Measurements from ENCODE around the gene MOCOS.

Gene MOCOS

DNA sequence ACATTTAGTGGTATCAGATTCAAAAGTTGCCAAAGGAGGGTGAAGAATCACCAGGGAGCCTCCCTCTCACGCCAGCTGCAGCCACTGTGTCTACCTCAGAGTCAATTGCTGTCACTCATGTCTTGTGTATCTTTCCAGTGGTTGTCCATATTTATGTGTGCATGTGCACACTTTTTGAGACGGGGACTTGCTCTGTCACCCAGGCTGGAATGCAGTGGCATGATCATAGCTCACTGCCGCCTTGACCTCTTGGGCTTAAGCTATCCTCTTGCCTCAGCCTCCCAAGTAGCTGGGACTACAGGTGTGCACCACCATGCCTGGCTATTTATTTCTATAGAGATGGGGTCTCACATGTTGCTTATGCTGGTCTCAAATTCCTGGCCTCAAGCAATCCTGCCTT lies 4.0 kb downstream of the MOCOS start:
- H3F3A ChIP-seq (ENCODE audit: control insufficient read depth, insufficient read depth), result no peaks in the 10 kb centered on the region
- H3K36me3 ChIP-seq (ENCODE audit: control insufficient read depth, low read length), result no peaks in the 10 kb centered on the region
- H3K9me2 ChIP-seq (replicated peaks; ENCODE audit: control insufficient read depth, low read length), result no peaks in the 10 kb centered on the region
- peaks cover 27% of the 10 kb centered on the region for H3K27me3 ChIP-seq (ENCODE audit: control insufficient read depth, low read length)
- TF ChIP-seq, protein P1, sequence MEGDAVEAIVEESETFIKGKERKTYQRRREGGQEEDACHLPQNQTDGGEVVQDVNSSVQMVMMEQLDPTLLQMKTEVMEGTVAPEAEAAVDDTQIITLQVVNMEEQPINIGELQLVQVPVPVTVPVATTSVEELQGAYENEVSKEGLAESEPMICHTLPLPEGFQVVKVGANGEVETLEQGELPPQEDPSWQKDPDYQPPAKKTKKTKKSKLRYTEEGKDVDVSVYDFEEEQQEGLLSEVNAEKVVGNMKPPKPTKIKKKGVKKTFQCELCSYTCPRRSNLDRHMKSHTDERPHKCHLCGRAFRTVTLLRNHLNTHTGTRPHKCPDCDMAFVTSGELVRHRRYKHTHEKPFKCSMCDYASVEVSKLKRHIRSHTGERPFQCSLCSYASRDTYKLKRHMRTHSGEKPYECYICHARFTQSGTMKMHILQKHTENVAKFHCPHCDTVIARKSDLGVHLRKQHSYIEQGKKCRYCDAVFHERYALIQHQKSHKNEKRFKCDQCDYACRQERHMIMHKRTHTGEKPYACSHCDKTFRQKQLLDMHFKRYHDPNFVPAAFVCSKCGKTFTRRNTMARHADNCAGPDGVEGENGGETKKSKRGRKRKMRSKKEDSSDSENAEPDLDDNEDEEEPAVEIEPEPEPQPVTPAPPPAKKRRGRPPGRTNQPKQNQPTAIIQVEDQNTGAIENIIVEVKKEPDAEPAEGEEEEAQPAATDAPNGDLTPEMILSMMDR (IDR thresholded peaks at IDR 0.05; ENCODE audit: low read depth, low read length, poor library complexity, severe bottlenecking), result no peak
- no peak for TF ChIP-seq EZH2phosphoT487 (IDR thresholded peaks at IDR 0.05; ENCODE audit: borderline replicate concordance, low read length)
- no peak overlapping the region for H3K27ac ChIP-seq (ENCODE audit: low read depth, low read length)
- no peaks in the 10 kb centered on the region for H4K20me1 ChIP-seq (ENCODE audit: control insufficient read depth, insufficient read depth, low read depth, low read length)
- peaks cover 6% of the 10 kb centered on the region for H3K4me1 ChIP-seq (ENCODE audit: control insufficient read depth, low read length)
- H3K4me3 ChIP-seq (ENCODE audit: low read length), result no peak overlapping the region
- H3K4me2 ChIP-seq (ENCODE audit: low read length), result no peak overlapping the region
- no peaks in the 10 kb centered on the region for H3K9me3 ChIP-seq (ENCODE audit: control insufficient read depth, insufficient read depth, low read length)
- no peaks in the 10 kb centered on the region for H3K79me2 ChIP-seq (ENCODE audit: control insufficient read depth, low read length)

DNA sequence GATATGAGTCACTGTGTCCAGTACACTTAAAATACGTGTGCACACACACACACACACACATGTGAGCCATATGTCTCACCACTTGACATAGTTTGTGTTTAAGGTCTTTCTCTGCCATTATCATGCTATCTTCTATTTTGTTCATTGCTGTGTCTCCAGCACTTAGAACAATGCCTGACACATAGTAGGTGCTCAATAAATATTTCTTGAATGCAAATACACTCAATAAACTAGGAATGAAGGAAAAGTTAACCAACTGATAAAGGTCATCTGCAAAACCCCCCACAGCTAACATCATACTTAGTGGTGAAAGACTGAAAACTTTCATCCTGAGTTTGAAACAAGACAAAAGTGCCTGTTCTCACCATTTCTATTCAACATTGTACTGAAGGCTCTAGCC lies 4.4 kb downstream of the MOCOS start:
- H3K9me2 ChIP-seq (replicated peaks; ENCODE audit: control insufficient read depth, low read length), result no peaks in the 10 kb centered on the region
- H3K9me3 ChIP-seq (ENCODE audit: control insufficient read depth, insufficient read depth, low read length), result no peaks in the 10 kb centered on the region
- no peak overlapping the region for H3K4me3 ChIP-seq (ENCODE audit: low read length)
- H3K36me3 ChIP-seq (ENCODE audit: control insufficient read depth, low read length), result no peaks in the 10 kb centered on the region
- no peaks in the 10 kb centered on the region for H4K20me1 ChIP-seq (ENCODE audit: control insufficient read depth, insufficient read depth, low read depth, low read length)
- peaks cover 27% of the 10 kb centered on the region for H3K27me3 ChIP-seq (ENCODE audit: control insufficient read depth, low read length)
- no peaks in the 10 kb centered on the region for H3F3A ChIP-seq (ENCODE audit: control insufficient read depth, insufficient read depth)
- no peak for TF ChIP-seq EZH2phosphoT487 (IDR thresholded peaks at IDR 0.05; ENCODE audit: borderline replicate concordance, low read length)
- TF ChIP-seq, protein P1 (IDR thresholded peaks at IDR 0.05; ENCODE audit: low read depth, low read length, poor library complexity, severe bottlenecking), result no peak
- no peak overlapping the region for H3K27ac ChIP-seq (ENCODE audit: low read depth, low read length)
- H3K4me2 ChIP-seq (ENCODE audit: low read length), result no peak overlapping the region
- no peaks in the 10 kb centered on the region for H3K79me2 ChIP-seq (ENCODE audit: control insufficient read depth, low read length)
- H3K4me1 ChIP-seq (ENCODE audit: control insufficient read depth, low read length), result peaks cover 5% of the 10 kb centered on the region

DNA sequence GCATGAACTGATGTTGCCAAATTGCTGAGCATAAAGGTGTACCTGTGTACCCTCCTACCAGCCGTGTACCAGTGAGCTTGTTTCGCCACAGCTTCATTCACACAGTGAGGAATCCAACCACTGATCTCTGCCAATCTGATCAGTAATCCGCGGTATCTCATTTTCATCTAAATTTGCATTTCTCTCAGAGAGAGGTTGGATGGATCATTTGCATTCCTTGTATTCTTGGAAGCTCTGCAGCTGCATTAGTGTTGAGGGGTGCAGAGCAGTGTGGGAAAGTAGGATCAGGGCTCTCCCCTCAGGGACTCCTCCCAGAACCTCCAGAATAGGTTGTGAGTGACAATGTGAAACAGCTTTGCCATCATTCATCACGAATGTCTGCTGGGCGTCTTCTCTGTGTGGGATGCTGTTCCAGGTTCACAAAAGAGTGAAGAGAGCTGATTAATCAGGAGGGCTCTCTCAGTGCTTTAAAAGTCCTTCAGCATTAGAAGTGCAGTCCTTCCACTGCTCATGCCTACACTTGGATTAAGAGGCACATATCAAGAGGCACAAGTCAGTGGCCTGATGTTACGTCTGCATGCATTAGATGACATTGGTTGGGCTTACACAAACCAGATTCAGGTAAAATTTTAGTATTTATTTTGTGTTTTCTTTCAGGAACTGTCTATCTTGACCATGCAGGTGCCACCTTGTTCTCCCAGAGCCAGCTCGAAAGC lies 7.5 kb downstream of the MOCOS start:
- Histone ChIP-seq H4K20me1 (ENCODE audit: control insufficient read depth, insufficient read depth, low read depth, low read length) (no peaks in the 10 kb centered on the region), H3K4me1 (ENCODE audit: control insufficient read depth, low read length) (no peaks in the 10 kb centered on the region), H3K79me2 (ENCODE audit: control insufficient read depth, low read length) (no peaks in the 10 kb centered on the region), H3K4me2 (ENCODE audit: low read length) (no peak overlapping the region), H3K9me2 (replicated peaks; ENCODE audit: control insufficient read depth, low read length) (no peaks in the 10 kb centered on the region), H3F3A (ENCODE audit: control insufficient read depth, insufficient read depth) (no peaks in the 10 kb centered on the region), H3K36me3 (ENCODE audit: control insufficient read depth, low read length) (no peaks in the 10 kb centered on the region), H3K27ac (ENCODE audit: low read depth, low read length) (no peak overlapping the region), H3K27me3 (ENCODE audit: control insufficient read depth, low read length) (peaks cover 5% of the 10 kb centered on the region; the same call in 1 of the 2 replicates), H3K4me3 (ENCODE audit: low read length) (no peak overlapping the region), H3K9me3 (ENCODE audit: control insufficient read depth, insufficient read depth, low read length) (no peaks in the 10 kb centered on the region)
- TF ChIP-seq EZH2phosphoT487 (IDR thresholded peaks at IDR 0.05; ENCODE audit: borderline replicate concordance, low read length), result no peak

DNA sequence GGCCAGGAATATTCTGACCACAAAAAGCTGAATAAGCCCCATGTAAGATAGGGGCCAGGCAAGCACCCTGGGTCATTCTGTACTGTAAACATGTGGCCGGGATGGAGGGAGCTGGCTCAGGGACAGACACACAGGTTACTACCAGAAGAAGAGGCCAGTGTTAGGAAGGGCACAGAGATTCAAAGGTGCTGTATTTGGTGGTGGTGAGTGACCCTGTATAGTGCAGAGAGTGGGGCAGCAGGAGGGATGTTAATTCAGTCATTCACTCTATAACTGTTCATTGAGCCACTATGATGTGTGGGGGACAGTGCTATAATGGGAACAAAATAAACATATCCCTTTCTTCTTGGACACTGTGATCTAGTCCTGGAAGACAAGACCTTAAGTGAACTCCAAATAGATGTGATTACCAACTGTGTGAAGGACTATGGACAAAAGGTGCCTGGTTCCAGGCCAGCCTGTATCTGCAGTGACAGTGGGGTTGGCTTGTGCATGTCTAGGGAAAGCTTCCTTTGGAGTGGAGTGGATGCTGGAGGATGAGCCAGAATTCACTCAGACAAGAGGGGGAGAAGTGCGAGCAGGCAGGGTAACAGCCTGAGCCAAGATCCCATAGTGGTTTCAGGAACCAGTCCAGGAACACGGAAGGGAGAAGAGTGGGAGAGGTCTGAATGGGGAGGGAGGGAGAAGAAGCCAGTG lies 8.3 kb downstream of the MOCOS start:
- Histone ChIP-seq H4K20me1 (ENCODE audit: control insufficient read depth, insufficient read depth, low read depth, low read length) (no peaks in the 10 kb centered on the region), H3K9me3 (ENCODE audit: control insufficient read depth, insufficient read depth, low read length) (no peaks in the 10 kb centered on the region), H3K79me2 (ENCODE audit: control insufficient read depth, low read length) (no peaks in the 10 kb centered on the region), H3K9me2 (replicated peaks; ENCODE audit: control insufficient read depth, low read length) (no peaks in the 10 kb centered on the region), H3K4me1 (ENCODE audit: control insufficient read depth, low read length) (no peaks in the 10 kb centered on the region), H3K27ac (ENCODE audit: low read depth, low read length) (no peak overlapping the region), H3K4me3 (ENCODE audit: low read length) (no peak overlapping the region), H3K27me3 (ENCODE audit: control insufficient read depth, low read length) (peaks cover 5% of the 10 kb centered on the region; the same call in 1 of the 2 replicates), H3K4me2 (ENCODE audit: low read length) (no peak overlapping the region), H3K36me3 (ENCODE audit: control insufficient read depth, low read length) (no peaks in the 10 kb centered on the region), H3F3A (ENCODE audit: control insufficient read depth, insufficient read depth) (no peaks in the 10 kb centered on the region)
- TF ChIP-seq EZH2phosphoT487 (IDR thresholded peaks at IDR 0.05; ENCODE audit: borderline replicate concordance, low read length), result no peak
- TF ChIP-seq, protein P1 (IDR thresholded peaks at IDR 0.05; ENCODE audit: low read depth, low read length, poor library complexity, severe bottlenecking), result no peak
